ENCODE results near the gene NUP62.

NUP62 gene

DNA sequence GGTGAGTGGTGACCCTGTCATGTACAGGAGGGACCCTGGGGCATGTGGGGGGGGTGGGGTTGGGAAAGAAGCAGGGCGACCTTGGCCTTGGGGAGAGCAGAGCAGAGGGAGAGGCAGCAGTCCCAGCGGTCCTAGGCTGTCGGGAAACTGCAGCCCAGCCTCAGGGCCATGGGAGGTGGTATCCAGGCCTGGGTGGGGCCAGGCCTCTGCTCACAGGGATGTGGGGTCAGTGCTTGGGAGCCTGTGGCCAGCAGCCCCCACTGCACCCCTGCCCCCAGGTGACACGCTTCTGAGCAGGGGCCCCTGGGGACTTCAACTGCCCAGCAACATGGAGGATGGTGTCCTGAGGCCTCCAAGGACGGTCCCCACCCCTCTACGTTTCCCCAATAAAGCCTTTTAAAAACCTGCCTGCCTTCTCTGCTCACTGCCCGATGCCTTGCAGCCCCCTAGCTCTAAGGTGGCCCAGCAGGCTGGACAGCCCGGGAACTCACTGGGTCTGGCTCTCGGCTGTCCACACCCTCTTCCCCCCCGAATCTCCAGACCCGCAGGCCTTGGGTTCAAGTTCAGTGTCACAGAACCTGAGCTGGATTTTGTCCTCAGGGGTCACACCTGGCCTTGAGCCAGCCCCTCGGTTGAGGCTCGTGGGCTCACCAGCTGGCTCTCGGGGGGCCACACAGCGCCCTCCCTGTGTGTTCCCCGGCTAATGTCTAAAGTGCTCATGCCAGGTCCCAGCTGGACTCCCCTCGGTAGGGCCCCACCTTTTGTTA is 68.8 kb downstream of the NUP62 start:
- no peaks in the 10 kb centered on the region for H3K27me3 Mint-ChIP-seq
- no peak overlapping the region for H3K27ac Mint-ChIP-seq
- DNase-seq (ENCODE audit: low spot score in 2 of 2) (no peak), ATAC-seq (ENCODE audit: low read depth) (no peak)
- H3K9me3 Mint-ChIP-seq = no peaks in the 10 kb centered on the region
- H3K36me3 Mint-ChIP-seq = peaks cover 13% of the 10 kb centered on the region
- peaks cover 5% of the 10 kb centered on the region for H3K4me1 Mint-ChIP-seq
- no peak overlapping the region for H3K4me3 Mint-ChIP-seq

DNA sequence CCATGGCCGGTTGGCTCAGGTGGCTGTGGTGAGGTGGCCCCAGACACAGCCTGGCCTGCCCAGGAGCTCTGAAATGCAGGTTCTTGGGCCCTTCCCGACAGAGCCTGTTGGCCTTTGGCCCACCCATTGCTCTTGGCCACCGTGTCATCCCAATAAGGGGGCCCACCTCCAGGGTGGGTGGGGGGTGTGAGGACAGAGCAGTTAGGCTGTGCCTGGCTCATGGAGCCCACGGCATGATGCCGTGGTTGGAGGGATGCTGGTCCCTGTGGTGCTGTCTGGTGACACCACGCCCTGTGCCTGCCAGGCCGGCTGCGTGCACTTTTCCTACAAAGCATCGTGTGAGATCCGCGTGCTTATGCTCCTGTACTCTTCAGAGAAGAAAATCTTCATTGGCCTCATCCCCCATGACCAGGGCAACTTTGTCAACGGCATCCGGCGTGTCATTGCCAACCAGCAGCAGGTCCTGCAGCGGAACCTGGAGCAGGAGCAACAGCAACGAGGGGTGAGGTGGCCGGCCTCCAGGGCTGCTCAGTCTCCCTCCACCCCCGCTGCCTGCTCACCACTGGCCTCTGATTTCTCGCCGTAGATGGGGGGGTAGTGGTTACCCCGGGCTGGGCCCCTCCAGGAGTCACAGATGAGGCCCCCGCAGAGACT is 69.5 kb downstream of the NUP62 start:
- DNase-seq (ENCODE audit: low spot score in 2 of 2) = no peak
- peak; percentile 11 for ATAC-seq (ENCODE audit: low read depth)
- peaks cover 12% of the 10 kb centered on the region for H3K36me3 Mint-ChIP-seq
- peaks cover 5% of the 10 kb centered on the region for H3K4me1 Mint-ChIP-seq
- H3K27me3 Mint-ChIP-seq = no peaks in the 10 kb centered on the region
- H3K4me3 Mint-ChIP-seq = no peak overlapping the region
- no peaks in the 10 kb centered on the region for H3K9me3 Mint-ChIP-seq
- no peak overlapping the region for H3K27ac Mint-ChIP-seq

DNA sequence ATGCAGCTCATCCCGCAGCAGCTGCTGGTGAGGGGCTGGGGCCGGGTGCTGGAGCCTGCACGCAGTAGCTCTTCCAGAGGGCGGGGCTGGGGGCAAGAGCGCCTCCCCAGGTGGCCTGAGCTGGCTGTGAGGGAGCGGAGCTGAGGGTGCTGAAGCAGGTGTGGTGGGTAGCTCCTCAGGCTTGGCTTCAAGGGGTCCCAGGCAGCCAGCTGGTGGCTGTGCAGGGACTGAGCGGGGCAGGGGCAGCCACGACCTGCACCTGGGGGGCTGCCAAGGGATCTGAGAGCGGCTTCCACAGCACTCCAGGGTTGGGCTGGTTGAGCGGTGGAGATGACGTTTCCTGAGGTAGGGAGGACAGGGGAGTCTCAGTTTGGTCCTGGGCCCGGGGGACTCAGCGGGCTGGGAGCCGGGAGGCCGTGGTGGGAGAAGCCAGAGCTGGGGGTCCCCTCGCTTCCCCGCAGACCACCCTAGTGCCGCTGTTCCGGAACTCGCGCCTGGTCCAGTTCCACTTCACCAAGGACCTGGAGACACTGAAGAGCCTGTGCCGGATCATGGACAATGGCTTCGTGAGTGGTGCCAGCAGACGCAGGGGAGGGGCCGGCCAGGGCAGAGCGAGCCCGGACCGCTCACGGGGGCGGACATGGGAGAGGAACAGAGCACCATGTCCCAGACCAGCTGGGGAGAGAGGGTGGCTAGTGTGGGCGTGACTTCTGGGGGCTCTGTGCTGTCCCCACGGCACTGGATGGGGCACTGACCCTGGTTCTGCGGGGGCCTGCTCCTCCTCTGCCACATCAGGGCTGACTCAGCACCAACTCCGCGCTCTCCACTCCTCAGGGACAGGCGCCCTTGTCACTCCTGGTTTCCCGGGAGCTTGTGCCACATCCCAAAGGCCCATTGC is 71.0 kb downstream of the NUP62 start:
- DNase-seq (ENCODE audit: low spot score in 2 of 2) (no peak), ATAC-seq (ENCODE audit: low read depth) (no peak)
- no peaks in the 10 kb centered on the region for H3K27me3 Mint-ChIP-seq
- peaks cover 6% of the 10 kb centered on the region for H3K4me1 Mint-ChIP-seq
- no peak overlapping the region for H3K27ac Mint-ChIP-seq
- H3K9me3 Mint-ChIP-seq = no peaks in the 10 kb centered on the region
- peaks cover 10% of the 10 kb centered on the region for H3K36me3 Mint-ChIP-seq
- no peak overlapping the region for H3K4me3 Mint-ChIP-seq

DNA sequence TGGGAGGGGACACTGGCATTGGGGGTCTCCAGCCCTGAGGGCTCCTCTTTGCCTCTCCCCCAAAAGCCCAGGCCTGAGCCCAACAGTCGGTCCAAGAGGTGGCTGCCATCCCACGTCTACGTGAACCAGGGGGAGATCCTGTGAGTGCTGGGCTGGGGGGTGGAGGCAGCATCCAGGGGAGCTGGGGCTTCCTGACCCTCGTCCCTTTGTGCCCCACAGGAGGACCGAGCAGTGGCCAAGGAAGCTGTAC is 71.5 kb downstream of the NUP62 start:
- H3K27ac Mint-ChIP-seq = no peak overlapping the region
- H3K27me3 Mint-ChIP-seq = no peaks in the 10 kb centered on the region
- ATAC-seq (ENCODE audit: low read depth) (no peak), DNase-seq (ENCODE audit: low spot score in 2 of 2) (no peak)
- H3K9me3 Mint-ChIP-seq = no peaks in the 10 kb centered on the region
- peaks cover 3% of the 10 kb centered on the region for H3K4me1 Mint-ChIP-seq
- no peak overlapping the region for H3K4me3 Mint-ChIP-seq
- H3K36me3 Mint-ChIP-seq = peaks cover 6% of the 10 kb centered on the region

DNA sequence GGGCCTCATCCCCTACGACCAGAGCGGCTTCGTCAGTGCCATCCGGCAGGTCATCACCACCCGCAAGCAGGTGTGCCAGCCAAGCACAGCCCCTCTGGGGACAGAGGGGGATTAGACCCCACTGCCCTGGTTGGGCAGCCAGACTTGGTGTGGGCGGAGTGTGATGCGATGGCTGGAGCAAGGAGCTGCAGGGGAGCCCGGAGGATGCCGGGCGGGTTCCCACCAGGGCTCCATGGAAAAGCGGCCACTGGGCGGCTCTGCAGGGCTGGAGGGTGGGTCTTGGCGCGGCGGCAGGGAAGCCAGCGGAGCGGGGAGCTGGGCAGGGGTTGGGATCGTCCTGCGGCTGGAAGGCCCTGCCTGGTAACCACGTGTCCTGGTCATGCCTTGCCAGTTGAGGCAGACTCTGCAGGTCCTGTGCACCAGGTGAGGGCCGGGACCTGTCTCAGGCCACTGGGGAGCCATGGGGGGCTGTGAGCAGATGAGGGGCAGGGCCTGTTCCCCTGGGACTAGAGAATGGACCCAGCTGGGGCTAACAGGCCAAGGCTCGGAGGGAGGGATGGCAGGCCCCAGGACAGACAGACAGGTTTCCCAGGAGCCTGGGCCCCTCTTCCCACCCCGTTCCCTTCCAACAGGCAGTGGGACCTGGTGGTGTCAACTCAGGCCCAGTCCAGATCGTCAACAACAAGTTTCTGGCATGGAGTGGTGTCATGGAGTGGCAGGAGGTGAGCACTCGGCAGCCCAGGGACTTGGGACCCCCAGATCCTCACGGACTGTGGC is 72.1 kb downstream of the NUP62 start:
- Mint-ChIP-seq H3K36me3 (peaks cover 6% of the 10 kb centered on the region), H3K4me1 (peaks cover 9% of the 10 kb centered on the region), H3K27ac (no peak overlapping the region), H3K9me3 (no peaks in the 10 kb centered on the region), H3K4me3 (no peak overlapping the region), H3K27me3 (no peaks in the 10 kb centered on the region)
- DNase-seq (ENCODE audit: low spot score in 2 of 2) = no peak
- ATAC-seq (ENCODE audit: low read depth) = no peak
